Endothelial cell of umbilical vein (primary cell): ENCODE data around the gene CCR1.

Experiments
- EZH2 ChIP-seq: IDR thresholded peaks from 2 replicates; pipeline ENCODE4 v1.6.1; 2012; ENCODE audit warnings: borderline replicate concordance, low read depth, mild to moderate bottlenecking, moderate library complexity, low read length, inconsistent platforms; ENCODE audit not compliant: severe bottlenecking
- FOS ChIP-seq: IDR thresholded peaks from 2 replicates; pipeline ENCODE4 v1.6.1; 2011; ENCODE audit warnings: mild to moderate bottlenecking, low read length, moderate library complexity, borderline replicate concordance; ENCODE audit not compliant: insufficient read depth
- POLR2A ChIP-seq: IDR thresholded peaks from 2 replicates; pipeline ENCODE4 v1.6.1; 2012; ENCODE audit warnings: low read depth, mild to moderate bottlenecking, control low read depth, low read length
- POLR2AphosphoS5 ChIP-seq: IDR thresholded peaks from 2 replicates; pipeline ENCODE4 v1.6.1; 2012; ENCODE audit warnings: low read depth, mild to moderate bottlenecking, control low read depth, low read length, moderate library complexity; ENCODE audit not compliant: insufficient read depth
- TF ChIP-seq, protein P1 (sequence below), 2 donors: IDR thresholded peaks; 1 replicate in 1 of 2; 2 replicates in 1 of 2; pipeline ENCODE4 v1.5.1; 2011; ENCODE audit warnings: low read length in 2 of 2, mild to moderate bottlenecking in 2 of 2, moderate library complexity in 2 of 2, control low read depth in 1 of 2, inconsistent platforms in 1 of 2, low read depth in 1 of 2; ENCODE audit not compliant: insufficient read depth in 1 of 2; ENCODE audit errors: extremely low read depth in 1 of 2
- TF ChIP-seq, protein P2 (sequence below): IDR thresholded peaks from 2 replicates; pipeline ENCODE4 v1.6.1; 2011; ENCODE audit not compliant: insufficient read depth, insufficient read length

DNA sequence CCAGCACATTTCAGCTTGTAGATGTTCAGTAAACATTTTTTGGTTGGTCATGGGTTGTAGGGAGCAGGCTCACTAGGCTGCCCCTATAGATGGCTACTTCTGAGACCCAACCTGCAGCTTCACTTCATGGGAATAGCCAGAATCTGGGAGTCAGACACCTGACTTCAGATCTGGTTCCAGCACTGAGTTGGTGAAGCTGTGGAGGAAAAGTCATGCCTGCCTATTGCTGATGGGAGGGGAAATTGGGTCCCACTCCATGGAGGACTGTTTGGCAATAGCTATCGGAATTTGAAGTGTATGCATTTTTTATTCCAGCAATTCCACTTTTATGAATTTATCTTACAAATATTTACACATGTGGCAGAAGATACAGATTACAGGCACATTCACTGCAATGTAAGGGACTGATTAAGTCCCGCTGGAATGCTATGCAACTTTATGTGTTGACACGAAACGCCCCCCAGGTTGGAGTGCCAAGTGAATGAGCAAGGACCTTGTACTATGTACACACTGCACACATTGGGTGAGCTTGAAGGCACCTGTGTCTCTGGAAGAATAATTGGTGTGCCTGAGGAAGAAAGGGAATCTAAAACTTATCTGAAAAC is 7.8 kb upstream of the CCR1 start:
- TF ChIP-seq POLR2A, result no peak
- TF ChIP-seq, protein P1, sequence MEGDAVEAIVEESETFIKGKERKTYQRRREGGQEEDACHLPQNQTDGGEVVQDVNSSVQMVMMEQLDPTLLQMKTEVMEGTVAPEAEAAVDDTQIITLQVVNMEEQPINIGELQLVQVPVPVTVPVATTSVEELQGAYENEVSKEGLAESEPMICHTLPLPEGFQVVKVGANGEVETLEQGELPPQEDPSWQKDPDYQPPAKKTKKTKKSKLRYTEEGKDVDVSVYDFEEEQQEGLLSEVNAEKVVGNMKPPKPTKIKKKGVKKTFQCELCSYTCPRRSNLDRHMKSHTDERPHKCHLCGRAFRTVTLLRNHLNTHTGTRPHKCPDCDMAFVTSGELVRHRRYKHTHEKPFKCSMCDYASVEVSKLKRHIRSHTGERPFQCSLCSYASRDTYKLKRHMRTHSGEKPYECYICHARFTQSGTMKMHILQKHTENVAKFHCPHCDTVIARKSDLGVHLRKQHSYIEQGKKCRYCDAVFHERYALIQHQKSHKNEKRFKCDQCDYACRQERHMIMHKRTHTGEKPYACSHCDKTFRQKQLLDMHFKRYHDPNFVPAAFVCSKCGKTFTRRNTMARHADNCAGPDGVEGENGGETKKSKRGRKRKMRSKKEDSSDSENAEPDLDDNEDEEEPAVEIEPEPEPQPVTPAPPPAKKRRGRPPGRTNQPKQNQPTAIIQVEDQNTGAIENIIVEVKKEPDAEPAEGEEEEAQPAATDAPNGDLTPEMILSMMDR (IDR thresholded peaks at IDR 0.05; ENCODE audit: extremely low read depth in 1 of 2, insufficient read depth in 1 of 2, low read depth in 1 of 2, low read length in 2 of 2), result no peak
- no peak for TF ChIP-seq FOS
- no peak for TF ChIP-seq POLR2AphosphoS5
- TF ChIP-seq EZH2, result no peak
- TF ChIP-seq, protein P2, sequence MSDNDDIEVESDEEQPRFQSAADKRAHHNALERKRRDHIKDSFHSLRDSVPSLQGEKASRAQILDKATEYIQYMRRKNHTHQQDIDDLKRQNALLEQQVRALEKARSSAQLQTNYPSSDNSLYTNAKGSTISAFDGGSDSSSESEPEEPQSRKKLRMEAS, result no peak
